SK-N-SH (cell line): Measurements from ENCODE around the gene IZUMO4.

Experiments used
- CTCF ChIP-seq: fragments of 200-600 bp; sonication (generic); IDR thresholded peaks from 2 replicates; pipeline ENCODE4 v1.6.1; 2017; ENCODE audit warnings: antibody characterized with exemption, mild to moderate bottlenecking, moderate library complexity
- GABPA ChIP-seq: IDR thresholded peaks from 2 replicates; pipeline ENCODE4 v1.4.0; 2012; ENCODE audit warnings: low read depth, mild to moderate bottlenecking
- GATA2 ChIP-seq: sonication (generic); formaldehyde crosslinking; IDR thresholded peaks from 2 replicates; pipeline ENCODE4 v1.5.0; 2020; ENCODE audit warnings: mild to moderate bottlenecking, missing genetic modification reagents
- POLR2AphosphoS5 ChIP-seq: IDR thresholded peaks from 2 replicates; pipeline ENCODE4 v1.6.1; 2012; ENCODE audit warnings: low read depth, low read length
- REST ChIP-seq: IDR thresholded peaks from 2 replicates; pipeline ENCODE4 v1.6.1; 2012; ENCODE audit warnings: mild to moderate bottlenecking, low read depth, low read length, moderate library complexity

- TF ChIP-seq GATA2: no peak
- TF ChIP-seq CTCF: no peak
- no peak for TF ChIP-seq POLR2AphosphoS5
- TF ChIP-seq GABPA: no peak
- no peak for TF ChIP-seq REST
These were observed 3.4 kb downstream of the IZUMO4 start for GRCh38 chr19:2099937-2100718.
